NCI-H1694 (cell line): ENCODE measurements around the gene MORN1.
"Not testable (repeated sequence)": the region's sequence is repeated elsewhere in the genome, so short reads cannot be mapped to it uniquely, and the experiment has no call there.

Experiments
- DNase-seq: peaks from one replicate; lab custom pipeline; 2025; lab: John Stamatoyannopoulos, UW

Gene MORN1

GRCh38 chr1:2304921-2305681, 86.3 kb downstream of the MORN1 start:
- no peak for DNase-seq

- no peak for DNase-seq
These were observed 87.1 kb downstream of the MORN1 start for GRCh38 chr1:2304282-2304681.

- no peak for DNase-seq
These were observed 87.6 kb downstream of the MORN1 start for GRCh38 chr1:2303781-2304180.

GRCh38 chr1:2303016-2303775, 88.2 kb downstream of the MORN1 start:
- no peak for DNase-seq

GRCh38 chr1:2302292-2302925, 88.9 kb downstream of the MORN1 start:
- DNase-seq = no peak

GRCh38 chr1:2301607-2302291, 89.6 kb downstream of the MORN1 start:
- no peak for DNase-seq

GRCh38 chr1:2300851-2301606, 90.3 kb downstream of the MORN1 start:
- no peak for DNase-seq

- no peak for DNase-seq
These were observed 91.2 kb downstream of the MORN1 start for GRCh38 chr1:2300004-2300771.

- no peak for DNase-seq
These were observed 92.2 kb downstream of the MORN1 start for GRCh38 chr1:2299131-2299627.

- no peak for DNase-seq
These were observed 92.7 kb downstream of the MORN1 start for GRCh38 chr1:2298685-2299084.

- no peak for DNase-seq
These were observed 93.9 kb downstream of the MORN1 start for GRCh38 chr1:2297246-2298011.

GRCh38 chr1:2296614-2297013, 94.7 kb downstream of the MORN1 start:
- no peak for DNase-seq

GRCh38 chr1:2296211-2296610, 95.1 kb downstream of the MORN1 start:
- DNase-seq = not testable (repeated sequence)

GRCh38 chr1:2295526-2295925, 95.8 kb downstream of the MORN1 start:
- DNase-seq = no peak

GRCh38 chr1:2294725-2295078, 96.7 kb downstream of the MORN1 start:
- no peak for DNase-seq

- DNase-seq = no peak
These were observed 97.2 kb downstream of the MORN1 start for GRCh38 chr1:2294033-2294724.

- no peak for DNase-seq
These were observed 98.5 kb downstream of the MORN1 start for GRCh38 chr1:2292725-2293450.

GRCh38 chr1:2291577-2291976, 99.8 kb downstream of the MORN1 start:
- DNase-seq = no peak
